H9 (cell line): ENCODE data around the gene SBK2. TPM values are rescaled to one million over a fixed set of nuclear protein-coding genes. Genes with fewer than 3 reads are reported as not detected.
"Not testable (repeated sequence)": the region's sequence is repeated elsewhere in the genome, so short reads cannot be mapped to it uniquely, and the experiment has no call there.

Experiments
- DNase-seq: peaks from one replicate; pipeline ENCODE4 v3.0.0-alpha.2; 2017
- H2AFZ ChIP-seq: one replicate; pipeline ENCODE4 v1.6.1; 2013; ENCODE audit warnings: mild to moderate bottlenecking, low read length, control low read depth, moderate library complexity
- H2AK5ac ChIP-seq: 2 replicates; pipeline ENCODE4 v1.6.1; 2013; ENCODE audit warnings: low read length, control low read depth, mixed read lengths; ENCODE audit not compliant: insufficient read length
- H2BK120ac ChIP-seq: one replicate; pipeline ENCODE4 v1.6.1; 2013; ENCODE audit warnings: low read depth, mild to moderate bottlenecking, low read length, control low read depth, inconsistent platforms; ENCODE audit not compliant: poor library complexity, severe bottlenecking
- H2BK12ac ChIP-seq: 2 replicates; pipeline ENCODE4 v1.6.1; 2013; ENCODE audit warnings: low read length, control low read depth, mixed read lengths, low read depth; ENCODE audit not compliant: insufficient read length
- H2BK15ac ChIP-seq: 2 replicates; pipeline ENCODE4 v1.6.1; 2013; ENCODE audit warnings: low read depth, low read length, control low read depth
- H2BK20ac ChIP-seq: one replicate; pipeline ENCODE4 v1.6.1; 2013; ENCODE audit warnings: low read depth, mild to moderate bottlenecking, low read length, control low read depth, inconsistent platforms; ENCODE audit not compliant: poor library complexity, severe bottlenecking
- H2BK5ac ChIP-seq: 2 replicates; pipeline ENCODE4 v1.6.1; 2013; ENCODE audit warnings: low read length, control low read depth, mixed read lengths; ENCODE audit not compliant: insufficient read length
- H3K14ac ChIP-seq: 2 replicates; pipeline ENCODE4 v1.6.1; 2013; ENCODE audit warnings: low read length, control low read depth; ENCODE audit not compliant: insufficient read depth
- H3K18ac ChIP-seq: 2 replicates; pipeline ENCODE4 v1.6.1; 2013; ENCODE audit warnings: low read depth, mild to moderate bottlenecking, mixed read lengths, low read length, control low read depth; ENCODE audit not compliant: insufficient read length
- H3K23ac ChIP-seq: 2 replicates; pipeline ENCODE4 v1.6.1; 2013; ENCODE audit warnings: low read length, control low read depth, mixed read lengths, low read depth; ENCODE audit not compliant: insufficient read length
- H3K23me2 ChIP-seq: 2 replicates; pipeline ENCODE4 v1.6.1; 2013; ENCODE audit warnings: low read depth, mild to moderate bottlenecking, mixed read lengths, low read length, control low read depth; ENCODE audit not compliant: insufficient read length, poor library complexity, severe bottlenecking
- H3K27ac ChIP-seq: 2 replicates; pipeline ENCODE4 v1.5.1; 2013; ENCODE audit warnings: low read length, control low read depth, mixed read lengths, low read depth; ENCODE audit not compliant: insufficient read length
- H3K27me3 ChIP-seq: 2 replicates; pipeline ENCODE4 v1.6.1; 2013; ENCODE audit warnings: low read length, control low read depth, inconsistent platforms; ENCODE audit not compliant: insufficient read depth
- H3K4ac ChIP-seq: 2 replicates; pipeline ENCODE4 v1.6.1; 2013; ENCODE audit warnings: low read depth, mild to moderate bottlenecking, control low read depth, inconsistent platforms, low read length, moderate library complexity
- H3K4me1 ChIP-seq: 2 replicates; pipeline ENCODE4 v1.6.1; 2013; ENCODE audit warnings: low read length, control low read depth, inconsistent platforms; ENCODE audit not compliant: insufficient read depth
- H3K4me2 ChIP-seq: 2 replicates; pipeline ENCODE4 v1.6.1; 2013; ENCODE audit warnings: low read length, control low read depth, mixed read lengths; ENCODE audit not compliant: insufficient read length, insufficient read depth
- H3K56ac ChIP-seq: 2 replicates; pipeline ENCODE4 v1.6.1; 2013; ENCODE audit warnings: low read depth, mild to moderate bottlenecking, mixed read lengths, low read length, control low read depth; ENCODE audit not compliant: insufficient read length
- H3K79me1 ChIP-seq: 2 replicates; pipeline ENCODE4 v1.6.1; 2013; ENCODE audit warnings: low read depth, mild to moderate bottlenecking, moderate library complexity, low read length, control low read depth, inconsistent platforms; ENCODE audit not compliant: insufficient read depth, poor library complexity, severe bottlenecking
- H3K79me2 ChIP-seq: 2 replicates; pipeline ENCODE4 v1.6.1; 2013; ENCODE audit warnings: low read length, control low read depth, inconsistent platforms; ENCODE audit not compliant: insufficient read depth
- H3K9ac ChIP-seq: 2 replicates; pipeline ENCODE4 v1.6.1; 2013; ENCODE audit warnings: low read length, control low read depth, mixed read lengths; ENCODE audit not compliant: insufficient read length; ENCODE audit errors: extremely low read depth
- H3K9me3 ChIP-seq: one replicate; pipeline ENCODE4 v1.6.1; 2013; ENCODE audit warnings: low read depth, low read length, inconsistent platforms; ENCODE audit not compliant: control insufficient read depth
- H3T11ph ChIP-seq: one replicate; pipeline ENCODE4 v1.6.1; 2013; ENCODE audit warnings: mild to moderate bottlenecking, low read length, control low read depth, inconsistent platforms
- H4K20me1 ChIP-seq: one replicate; pipeline ENCODE4 v1.6.1; 2013; ENCODE audit not compliant: control insufficient read depth, insufficient read length, insufficient read depth
- H4K5ac ChIP-seq: 2 replicates; pipeline ENCODE4 v1.6.1; 2013; ENCODE audit warnings: low read depth, mild to moderate bottlenecking, mixed read lengths, low read length, control low read depth; ENCODE audit not compliant: insufficient read length
- H4K8ac ChIP-seq: replicated peaks from 2 replicates; pipeline ENCODE4 v1.6.1; 2013; ENCODE audit warnings: low read length, control low read depth, mixed read lengths, low read depth; ENCODE audit not compliant: insufficient read length
- H4K91ac ChIP-seq: 2 replicates; pipeline ENCODE4 v1.6.1; 2013; ENCODE audit warnings: low read depth, mild to moderate bottlenecking, moderate library complexity, mixed read lengths, low read length, control low read depth; ENCODE audit not compliant: insufficient read length
- H3K27ac Mint-ChIP-seq, 3 experiments: 2 replicates in 2 of 3; 3 replicates in 1 of 3; pipeline ENCODE4 v1.8.0; 2020 to 2021; ENCODE audit warnings: mixed read lengths in 3 of 3, mild to moderate bottlenecking in 1 of 3, moderate library complexity in 1 of 3
- H3K27me3 Mint-ChIP-seq: 2 replicates; pipeline ENCODE4 v1.8.0; 2021; ENCODE audit warnings: low read depth, mild to moderate bottlenecking, moderate library complexity, mixed read lengths
- H3K36me3 Mint-ChIP-seq, 3 experiments: 2 replicates in 2 of 3; 3 replicates in 1 of 3; pipeline ENCODE4 v1.8.0; 2020 to 2021; ENCODE audit warnings: low read depth in 3 of 3, mixed read lengths in 3 of 3; ENCODE audit not compliant: insufficient read depth in 1 of 3
- H3K4me1 Mint-ChIP-seq, 2 experiments: 2 replicates each; pipeline ENCODE4 v1.8.0; 2020; ENCODE audit warnings: mixed read lengths in 2 of 2
- H3K4me3 Mint-ChIP-seq, 2 experiments: 2 replicates in 1 of 2; 3 replicates in 1 of 2; pipeline ENCODE4 v1.8.0; 2020 to 2021; ENCODE audit warnings: mild to moderate bottlenecking in 2 of 2, mixed read lengths in 2 of 2, moderate library complexity in 1 of 2
- H3K9me3 Mint-ChIP-seq, 2 experiments: 2 replicates in 1 of 2; 3 replicates in 1 of 2; pipeline ENCODE4 v1.8.0; 2020; ENCODE audit warnings: mild to moderate bottlenecking in 2 of 2, mixed read lengths in 2 of 2, moderate library complexity in 1 of 2
- WGBS: extraction: QIAGEN DNeasy Blood & Tissue Kit; methylation state at CpG from one replicate; pipeline ENCODE4 v1.1.7; 2013; ENCODE audit warnings: missing lambda C conversion rate, low lambda C conversion rate, mixed read lengths; ENCODE audit not compliant: insufficient read length; ENCODE audit errors: extremely low coverage; 5-methylcytosine and 5-hydroxymethylcytosine counted together
- total RNA-seq: library from RNA; stranded (reverse); gene quantifications from 2 replicates; pipeline ENCODE4 v1.2.1, GENCODE V29; 2021
- TF ChIP-seq, protein P1 (sequence below): fragments of 200-600 bp; sonication (generic); conservative IDR thresholded peaks from 3 replicates; pipeline ENCODE4 v1.8.0; 2021; ENCODE audit warnings: antibody characterized with exemption, mild to moderate bottlenecking

SBK2 gene
- total RNA-seq, 1 experiment from 2014 or later = 2.8 TPM

DNA sequence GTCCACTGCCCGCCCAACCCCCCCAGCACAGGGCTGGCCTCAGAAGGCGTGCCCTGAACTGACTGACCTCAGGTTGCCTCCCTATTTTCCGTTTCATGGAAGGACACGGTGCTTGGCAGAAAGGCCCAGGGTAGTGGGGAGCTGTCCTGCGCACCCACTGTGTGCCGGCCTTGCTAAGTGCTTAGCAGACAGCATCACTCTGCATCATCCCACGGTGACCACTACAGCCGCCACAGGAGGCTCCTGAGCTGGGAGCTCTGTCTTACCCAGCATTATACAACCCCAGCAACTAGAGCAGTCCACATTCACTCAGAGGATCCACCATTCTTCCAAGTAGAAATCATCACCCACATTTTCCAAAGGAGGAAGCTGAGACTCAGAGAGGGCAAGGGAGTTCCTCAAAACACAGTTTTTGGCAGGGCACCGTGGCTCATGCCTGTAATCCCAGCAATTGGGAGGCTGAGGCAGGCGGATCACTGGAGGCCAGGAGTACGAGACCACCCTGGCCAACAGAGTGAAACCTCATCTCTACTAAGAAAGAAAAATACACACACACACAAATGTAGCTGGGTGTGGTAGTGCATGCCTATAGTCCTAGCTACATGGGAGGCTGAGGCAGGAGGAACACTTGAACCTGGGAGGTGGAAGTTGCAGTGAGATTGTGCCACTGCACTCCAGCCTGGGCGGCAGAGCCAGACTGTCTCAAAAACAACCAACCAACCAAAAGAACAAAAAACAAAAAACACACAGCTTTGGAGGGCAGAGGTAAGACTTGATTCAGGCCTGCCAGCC lies 1.6 kb downstream of the SBK2 start:
- no peak overlapping the region for H2AFZ ChIP-seq
- peaks cover 0 to 4% of the 10 kb centered on the region in 2 experiments; a peak in 2 of 5 replicates for H3K9me3 Mint-ChIP-seq
- H3K4me2 ChIP-seq = no peak overlapping the region
- TF ChIP-seq, protein P1, sequence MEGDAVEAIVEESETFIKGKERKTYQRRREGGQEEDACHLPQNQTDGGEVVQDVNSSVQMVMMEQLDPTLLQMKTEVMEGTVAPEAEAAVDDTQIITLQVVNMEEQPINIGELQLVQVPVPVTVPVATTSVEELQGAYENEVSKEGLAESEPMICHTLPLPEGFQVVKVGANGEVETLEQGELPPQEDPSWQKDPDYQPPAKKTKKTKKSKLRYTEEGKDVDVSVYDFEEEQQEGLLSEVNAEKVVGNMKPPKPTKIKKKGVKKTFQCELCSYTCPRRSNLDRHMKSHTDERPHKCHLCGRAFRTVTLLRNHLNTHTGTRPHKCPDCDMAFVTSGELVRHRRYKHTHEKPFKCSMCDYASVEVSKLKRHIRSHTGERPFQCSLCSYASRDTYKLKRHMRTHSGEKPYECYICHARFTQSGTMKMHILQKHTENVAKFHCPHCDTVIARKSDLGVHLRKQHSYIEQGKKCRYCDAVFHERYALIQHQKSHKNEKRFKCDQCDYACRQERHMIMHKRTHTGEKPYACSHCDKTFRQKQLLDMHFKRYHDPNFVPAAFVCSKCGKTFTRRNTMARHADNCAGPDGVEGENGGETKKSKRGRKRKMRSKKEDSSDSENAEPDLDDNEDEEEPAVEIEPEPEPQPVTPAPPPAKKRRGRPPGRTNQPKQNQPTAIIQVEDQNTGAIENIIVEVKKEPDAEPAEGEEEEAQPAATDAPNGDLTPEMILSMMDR = no peak
- peaks cover 2% of the 10 kb centered on the region for H4K20me1 ChIP-seq
- no peak overlapping the region for H3K27ac ChIP-seq
- no peaks in the 10 kb centered on the region for H3K79me2 ChIP-seq
- H2BK20ac ChIP-seq = no peak overlapping the region
- 0 out of 2 replicates have a peak, but pooled peaks cover 2% of the 10 kb centered on the region for H3K27me3 Mint-ChIP-seq
- H4K91ac ChIP-seq = no peak overlapping the region
- no CpG with 5 or more reads among the region's 12 CpGs for WGBS
- no peak overlapping the region for H2BK15ac ChIP-seq
- H4K5ac ChIP-seq = no peak overlapping the region
- peaks cover 4 to 31% of the 10 kb centered on the region in 2 experiments; a peak in 3 of 4 replicates for H3K4me1 Mint-ChIP-seq
- no peaks in the 10 kb centered on the region; the same call in 1 of the 2 replicates for H3K4me1 ChIP-seq
- no peak overlapping the region for H2BK12ac ChIP-seq
- no peak overlapping the region for H2AK5ac ChIP-seq
- H3K56ac ChIP-seq = no peak overlapping the region
- H3K27me3 ChIP-seq = no peaks in the 10 kb centered on the region
- H3K27ac Mint-ChIP-seq = no peak overlapping the region; a peak in 1 of 7 replicates
- H3K4ac ChIP-seq = no peak overlapping the region
- no peak overlapping the region for H3K18ac ChIP-seq
- no peaks in the 10 kb centered on the region for H3K79me1 ChIP-seq
- no peak overlapping the region for H2BK120ac ChIP-seq
- peak overlapping the region in 1 of 2 experiments; percentile 54; a peak in 2 of 5 replicates for H3K4me3 Mint-ChIP-seq
- H3K23ac ChIP-seq = no peak overlapping the region
- H2BK5ac ChIP-seq = no peak overlapping the region
- H3K9me3 ChIP-seq = no peaks in the 10 kb centered on the region
- no peak overlapping the region for H4K8ac ChIP-seq
- H3T11ph ChIP-seq = no peak overlapping the region
- H3K14ac ChIP-seq = no peak overlapping the region; the same call in 1 of the 2 replicates
- no peak for DNase-seq
- H3K36me3 Mint-ChIP-seq = peaks cover 0 to 6% (median 0%) of the 10 kb centered on the region in 3 experiments; a peak in 1 of 7 replicates
- H3K9ac ChIP-seq = no peak overlapping the region
- no peaks in the 10 kb centered on the region for H3K23me2 ChIP-seq

DNA sequence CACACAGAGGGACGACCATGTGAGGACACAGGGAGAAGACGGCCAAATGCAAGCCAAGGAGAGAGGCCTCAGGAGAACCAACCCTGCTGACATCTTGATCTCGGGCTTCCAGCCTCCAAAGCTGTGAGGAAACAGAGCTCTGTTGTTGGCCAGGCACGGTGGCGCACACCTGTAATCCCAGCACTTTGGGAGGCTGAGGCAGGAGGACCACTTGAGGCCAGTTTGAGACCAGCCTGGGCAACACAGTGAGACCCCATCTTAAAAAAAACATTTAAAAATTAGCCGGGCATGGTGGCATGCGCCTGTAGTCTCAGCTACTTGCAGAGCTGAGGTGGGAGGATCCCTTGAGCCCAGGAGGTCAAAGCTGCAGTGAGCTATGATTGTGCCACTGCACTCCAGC lies 2.7 kb downstream of the SBK2 start:
- H3K23me2 ChIP-seq, H3K9me3 Mint-ChIP-seq, H2BK12ac ChIP-seq, DNase-seq, H3K4me3 Mint-ChIP-seq, H3K27me3 ChIP-seq, H2BK5ac ChIP-seq, H3K4me1 ChIP-seq, H3K9ac ChIP-seq, H3K27ac Mint-ChIP-seq, H4K91ac ChIP-seq, H4K8ac ChIP-seq, H3K23ac ChIP-seq, H3K56ac ChIP-seq, H2BK15ac ChIP-seq, H3K27me3 Mint-ChIP-seq, H3K4me2 ChIP-seq, H3K4ac ChIP-seq, H2BK20ac ChIP-seq, H3K9me3 ChIP-seq, H2AFZ ChIP-seq, H4K20me1 ChIP-seq, H3K79me1 ChIP-seq, H2AK5ac ChIP-seq, H3T11ph ChIP-seq, H3K27ac ChIP-seq, H3K14ac ChIP-seq, H4K5ac ChIP-seq, H2BK120ac ChIP-seq, H3K36me3 Mint-ChIP-seq, H3K79me2 ChIP-seq, H3K18ac ChIP-seq: not testable (repeated sequence)
- WGBS = no CpG with 5 or more reads among the region's 7 CpGs
- peaks cover 2 to 23% of the 10 kb centered on the region in 2 experiments; a peak in 3 of 4 replicates for H3K4me1 Mint-ChIP-seq
